Gastroesophageal sphincter (tissue), 4 donors: Measurements from ENCODE around the gene KCNK7. TPM values are rescaled to one million over a fixed set of nuclear protein-coding genes. Genes with fewer than 3 reads are reported as not detected.

Experiments used
- ATAC-seq: fragments of 150-250 bp; one replicate; pipeline ENCODE4 v1.9.1; 2016; ENCODE audit warnings: mild to moderate bottlenecking, moderate library complexity
- H3K27ac ChIP-seq, 4 donors: fragments of 200-600 bp; sonication (generic) in 3 of 4; 1 replicate in 3 of 4; 2 replicates in 1 of 4; pipeline ENCODE4 v1.5.1; 2016 to 2019
- H3K27me3 ChIP-seq: fragments of 200-600 bp; sonication (generic); one replicate; pipeline ENCODE4 v1.5.1; 2019
- H3K36me3 ChIP-seq, 2 donors: fragments of 200-600 bp; sonication (generic); one replicate each; pipeline ENCODE4 v1.5.1; 2019; ENCODE audit warnings: control low read depth in 1 of 2
- H3K4me1 ChIP-seq, 3 donors: fragments of 200-600 bp; sonication (generic); 1 replicate in 2 of 3; 2 replicates in 1 of 3; pipeline ENCODE4 v1.5.1; 2016 to 2019; ENCODE audit warnings: control low read depth in 2 of 3
- H3K4me3 ChIP-seq, 2 donors: fragments of 200-600 bp; sonication (generic); one replicate each; pipeline ENCODE4 v1.5.1; 2019; ENCODE audit warnings: mild to moderate bottlenecking in 1 of 2, moderate library complexity in 1 of 2
- H3K9me3 ChIP-seq, 3 donors: fragments of 200-600 bp; sonication (generic); one replicate each; pipeline ENCODE4 v1.5.1; 2017 to 2019; ENCODE audit warnings: control low read depth in 2 of 3
- CTCF ChIP-seq, 4 experiments: fragments of 200-600 bp in 2 of 4; fragments of 450-650 bp in 2 of 4; sonication (generic) in 1 of 4; IDR thresholded peaks; one replicate each; pipeline ENCODE4 v1.5.1; 2017 to 2019; ENCODE audit warnings: antibody characterized with exemption in 4 of 4, mild to moderate bottlenecking in 2 of 4, moderate library complexity in 2 of 4
- EP300 ChIP-seq: sonication (generic); formaldehyde crosslinking; IDR thresholded peaks from one replicate; pipeline ENCODE4 v1.6.1; 2017; ENCODE audit warnings: antibody characterized with exemption, mild to moderate bottlenecking
- POLR2A ChIP-seq, 2 donors: fragments of 450-650 bp; IDR thresholded peaks; one replicate each; pipeline ENCODE4 v1.6.1; 2017; ENCODE audit warnings: antibody characterized with exemption in 2 of 2, mild to moderate bottlenecking in 2 of 2, moderate library complexity in 1 of 2
- POLR2AphosphoS5 ChIP-seq: sonication (generic); formaldehyde crosslinking; IDR thresholded peaks from one replicate; pipeline ENCODE4 v1.6.1; 2017; ENCODE audit warnings: antibody characterized with exemption
- WGBS, 2 donors: methylation state at CpG; one replicate each; pipeline ENCODE4 v1.1.5; 2018; ENCODE audit warnings: low coverage in 1 of 2; 5-methylcytosine and 5-hydroxymethylcytosine counted together
- total RNA-seq, 4 donors: library from RNA; depleted of rRNA; stranded (reverse); fragments of >200 nt; gene quantifications; one replicate each; pipeline ENCODE4 v1.1.0, GENCODE V29; 2016

The KCNK7 gene
- total RNA-seq, 4 donors from 2014 or later, result 0.40 to 1.5 (median 0.93) TPM; not detected in 1

- 10 to 27% methylated on average over 2 to 3 of the region's 10 CpGs for WGBS, 2 donors
Observed at GRCh38 chr11:65611028-65611757, 15.6 kb upstream of the KCNK7 start.

GRCh38 chr11:65610404-65610803 is 14.8 kb upstream of the KCNK7 start:
- H3K4me3 ChIP-seq, result peak overlapping the region in 1 of 2 donors; percentile 99
- peak overlapping the region in 3 of 4 donors; percentile 83 to 95 (median 94) for H3K27ac ChIP-seq
- WGBS, 2 donors, result 51% methylated on average over 5 of the region's 6 CpGs; no CpG with 5 or more reads in 1 of the 2 donors

More at GRCh38 chr11:65611028-65611757, 15.6 kb upstream of the KCNK7 start:
- Histone ChIP-seq H3K4me1 (peaks cover 0 to 76% (median 56%) of the 10 kb centered on the region in 3 donors), H3K27ac (peak overlapping the region; percentile 10 to 95 (median 88)), H3K4me3 (peak overlapping the region in 1 of 2 donors; percentile 99), H3K27me3 (no peaks in the 10 kb centered on the region), H3K36me3 (peaks cover 0 to 44% of the 10 kb centered on the region in 2 donors), H3K9me3 (no peaks in the 10 kb centered on the region)
- TF ChIP-seq POLR2A (IDR thresholded peaks at IDR 0.05) (no peak), CTCF (IDR thresholded peaks at IDR 0.05) (no peak), EP300 (no peak), POLR2AphosphoS5 (no peak)
- no peak for ATAC-seq

GRCh38 chr11:65609665-65610064 is 14.1 kb upstream of the KCNK7 start:
- peak overlapping the region in 3 of 4 donors; percentile 83 to 95 (median 94) for H3K27ac ChIP-seq
- H3K9me3 ChIP-seq, result no peaks in the 10 kb centered on the region
- WGBS, 2 donors, result 45 to 72% methylated on average over 2 of the region's 5 CpGs
- H3K36me3 ChIP-seq, result peaks cover 0 to 59% of the 10 kb centered on the region in 2 donors
- TF ChIP-seq POLR2AphosphoS5 (no peak), CTCF (IDR thresholded peaks at IDR 0.05) (no peak), POLR2A (IDR thresholded peaks at IDR 0.05) (no peak), EP300 (no peak)
- ATAC-seq, result no peak
- no peaks in the 10 kb centered on the region for H3K27me3 ChIP-seq
- H3K4me1 ChIP-seq, result peaks cover 0 to 78% (median 56%) of the 10 kb centered on the region in 3 donors
- no peak overlapping the region for H3K4me3 ChIP-seq

More at GRCh38 chr11:65610404-65610803, 14.8 kb upstream of the KCNK7 start:
- Histone ChIP-seq H3K9me3 (no peaks in the 10 kb centered on the region), H3K27me3 (no peaks in the 10 kb centered on the region), H3K36me3 (peaks cover 0 to 52% of the 10 kb centered on the region in 2 donors), H3K4me1 (peaks cover 0 to 78% (median 56%) of the 10 kb centered on the region in 3 donors)
- ATAC-seq, result no peak
- no peak for TF ChIP-seq EP300
- TF ChIP-seq CTCF (IDR thresholded peaks at IDR 0.05), result no peak
- TF ChIP-seq POLR2A (IDR thresholded peaks at IDR 0.05), result no peak
- no peak for TF ChIP-seq POLR2AphosphoS5

GRCh38 chr11:65609229-65609628 is 13.6 kb upstream of the KCNK7 start:
- no peak overlapping the region for H3K4me3 ChIP-seq
- H3K36me3 ChIP-seq, result peaks cover 0 to 64% of the 10 kb centered on the region in 2 donors
- 19 to 43% methylated on average over 3 of the region's 3 CpGs for WGBS, 2 donors
- ATAC-seq, result no peak
- H3K27me3 ChIP-seq, result no peaks in the 10 kb centered on the region
- H3K4me1 ChIP-seq, result peaks cover 0 to 78% (median 56%) of the 10 kb centered on the region in 3 donors
- TF ChIP-seq POLR2A (IDR thresholded peaks at IDR 0.05) (no peak), POLR2AphosphoS5 (no peak), CTCF (IDR thresholded peaks at IDR 0.05) (no peak), EP300 (no peak)
- no peaks in the 10 kb centered on the region for H3K9me3 ChIP-seq
- peak overlapping the region in 2 of 4 donors; percentile 83 to 95 for H3K27ac ChIP-seq
